GM06990 (cell line): ENCODE data around the gene ATAD3B.
"Not testable (repeated sequence)": the region's sequence is repeated elsewhere in the genome, so short reads cannot be mapped to it uniquely, and the experiment has no call there.

Experiments used
- DNase-seq: peaks from one replicate; pipeline ENCODE4 v3.0.0-alpha.2; 2011; ENCODE audit not compliant: insufficient read length; ENCODE audit errors: extremely low read depth
- H3K27me3 ChIP-seq: replicated peaks from 2 replicates; pipeline ENCODE4 v1.6.0; 2011; ENCODE audit warnings: low read length; ENCODE audit not compliant: control insufficient read depth, insufficient read depth
- H3K36me3 ChIP-seq: 2 replicates; pipeline ENCODE4 v1.5.1; 2011; ENCODE audit warnings: low read length; ENCODE audit not compliant: control insufficient read depth, insufficient read depth
- H3K4me3 ChIP-seq: replicated peaks from 2 replicates; pipeline ENCODE4 v1.5.1; 2011; ENCODE audit warnings: low read depth, mild to moderate bottlenecking, control low read depth, low read length
- CTCF ChIP-seq: IDR thresholded peaks from 2 replicates; pipeline ENCODE4 v1.5.1; 2011; ENCODE audit warnings: low read length, control low read depth, mild to moderate bottlenecking, inconsistent platforms; ENCODE audit not compliant: insufficient read depth, poor library complexity, severe bottlenecking

ATAD3B gene

GRCh38 chr1:1442069-1442770 lies 29.3 kb upstream of the ATAD3B start:
- no peak for TF ChIP-seq CTCF
- DNase-seq = no peak
- H3K4me3 ChIP-seq = no peak overlapping the region
- H3K36me3 ChIP-seq = no peaks in the 10 kb centered on the region
- H3K27me3 ChIP-seq = no peaks in the 10 kb centered on the region

- not testable (repeated sequence) for DNase-seq, H3K27me3 ChIP-seq, H3K36me3 ChIP-seq, H3K4me3 ChIP-seq
Measured at GRCh38 chr1:1446631-1447030, 24.9 kb upstream of the ATAD3B start.

GRCh38 chr1:1449099-1449739 lies 22.3 kb upstream of the ATAD3B start, which contains the start of gene ATAD3C:
Gene ATAD3C, plus strand, starts transcription at chr1:1449689. Its CDS starts 995 bp downstream, at chr1:1450684.
- DNase-seq = no peak
- TF ChIP-seq CTCF = no peak
- Histone ChIP-seq H3K4me3 (no peak within 1 kb of the TSS), H3K27me3 (no peaks in the 10 kb centered on the region), H3K36me3 (no peaks in the 10 kb centered on the region)

GRCh38 chr1:1450616-1451015 lies 20.9 kb upstream of the ATAD3B start:
- DNase-seq, H3K4me3 ChIP-seq, H3K36me3 ChIP-seq, H3K27me3 ChIP-seq: not testable (repeated sequence)

- DNase-seq = no peak
- H3K27me3 ChIP-seq = no peaks in the 10 kb centered on the region
- no peaks in the 10 kb centered on the region for H3K36me3 ChIP-seq
- H3K4me3 ChIP-seq = no peak overlapping the region
- TF ChIP-seq CTCF = no peak
Measured at GRCh38 chr1:1451696-1452364, 19.7 kb upstream of the ATAD3B start.

GRCh38 chr1:1452365-1452739 lies 19.2 kb upstream of the ATAD3B start:
- DNase-seq, H3K36me3 ChIP-seq, H3K27me3 ChIP-seq: not testable (repeated sequence)

GRCh38 chr1:1452882-1453281 lies 18.7 kb upstream of the ATAD3B start:
- Histone ChIP-seq H3K27me3 (no peaks in the 10 kb centered on the region), H3K36me3 (no peaks in the 10 kb centered on the region), H3K4me3 (no peak overlapping the region)
- DNase-seq = no peak
- no peak for TF ChIP-seq CTCF

More at GRCh38 chr1:1452365-1452739, 19.2 kb upstream of the ATAD3B start:
- not testable (repeated sequence) for H3K4me3 ChIP-seq

- H3K4me3 ChIP-seq, H3K27me3 ChIP-seq, DNase-seq, H3K36me3 ChIP-seq: not testable (repeated sequence)
Measured at GRCh38 chr1:1454286-1455056, 17.1 kb upstream of the ATAD3B start.
